Right atrium auricular region (tissue), 2 donors: ENCODE results near the gene RAB2B. TPM values are rescaled to one million over a fixed set of nuclear protein-coding genes. Genes with fewer than 3 reads are reported as not detected.
"Not testable (repeated sequence)": the region's sequence is repeated elsewhere in the genome, so short reads cannot be mapped to it uniquely, and the experiment has no call there.

Experiments used
- DNase-seq: peaks from one replicate; pipeline ENCODE4 v3.0.0-alpha.2; 2019; ENCODE audit warnings: low spot score
- H3K27ac ChIP-seq, 2 donors: fragments of 200-600 bp; sonication (generic); 1 replicate in 1 of 2; 2 replicates in 1 of 2; pipeline ENCODE4 v1.5.1; 2016 to 2019
- H3K27me3 ChIP-seq, 2 donors: fragments of 200-600 bp; sonication (generic); one replicate each; pipeline versions ENCODE4 v1.5.1 to v1.6.0; 2017 to 2019
- H3K36me3 ChIP-seq: fragments of 200-600 bp; sonication (generic); one replicate; pipeline ENCODE4 v1.5.1; 2016
- H3K4me1 ChIP-seq, 2 donors: fragments of 200-600 bp; sonication (generic); one replicate each; pipeline versions ENCODE4 v1.5.1 to v1.6.0; 2017 to 2019
- H3K4me3 ChIP-seq, 2 donors: fragments of 200-600 bp; sonication (generic); 1 replicate in 1 of 2; 2 replicates in 1 of 2; pipeline ENCODE4 v1.5.1; 2017 to 2019; ENCODE audit warnings: mild to moderate bottlenecking in 1 of 2, moderate library complexity in 1 of 2
- H3K9me3 ChIP-seq, 2 donors: fragments of 200-600 bp; sonication (generic); one replicate each; pipeline ENCODE4 v1.5.1; 2019
- total RNA-seq, 2 donors: library from RNA; depleted of rRNA; stranded (reverse); fragments of >200 nt; gene quantifications; one replicate each; pipeline ENCODE4 v1.1.0, GENCODE V29; 2016
- TF ChIP-seq, protein P1 (sequence below), 2 donors: fragments of 200-600 bp; sonication (generic); IDR thresholded peaks; one replicate each; pipeline ENCODE4 v1.5.1; 2019; ENCODE audit warnings: antibody characterized with exemption in 2 of 2

RAB2B gene
- total RNA-seq, 2 donors from 2014 or later: 11.8 to 22.2 TPM

GRCh38 chr14:21449899-21450216, 26.9 kb downstream of the RAB2B start:
- Histone ChIP-seq H3K9me3 (no peaks in the 10 kb centered on the region), H3K4me1 (peaks cover 0 to 8% of the 10 kb centered on the region in 2 donors), H3K36me3 (no peaks in the 10 kb centered on the region), H3K27me3 (no peaks in the 10 kb centered on the region), H3K27ac (no peak overlapping the region), H3K4me3 (no peak overlapping the region)
- DNase-seq: no peak
- TF ChIP-seq, protein P1, sequence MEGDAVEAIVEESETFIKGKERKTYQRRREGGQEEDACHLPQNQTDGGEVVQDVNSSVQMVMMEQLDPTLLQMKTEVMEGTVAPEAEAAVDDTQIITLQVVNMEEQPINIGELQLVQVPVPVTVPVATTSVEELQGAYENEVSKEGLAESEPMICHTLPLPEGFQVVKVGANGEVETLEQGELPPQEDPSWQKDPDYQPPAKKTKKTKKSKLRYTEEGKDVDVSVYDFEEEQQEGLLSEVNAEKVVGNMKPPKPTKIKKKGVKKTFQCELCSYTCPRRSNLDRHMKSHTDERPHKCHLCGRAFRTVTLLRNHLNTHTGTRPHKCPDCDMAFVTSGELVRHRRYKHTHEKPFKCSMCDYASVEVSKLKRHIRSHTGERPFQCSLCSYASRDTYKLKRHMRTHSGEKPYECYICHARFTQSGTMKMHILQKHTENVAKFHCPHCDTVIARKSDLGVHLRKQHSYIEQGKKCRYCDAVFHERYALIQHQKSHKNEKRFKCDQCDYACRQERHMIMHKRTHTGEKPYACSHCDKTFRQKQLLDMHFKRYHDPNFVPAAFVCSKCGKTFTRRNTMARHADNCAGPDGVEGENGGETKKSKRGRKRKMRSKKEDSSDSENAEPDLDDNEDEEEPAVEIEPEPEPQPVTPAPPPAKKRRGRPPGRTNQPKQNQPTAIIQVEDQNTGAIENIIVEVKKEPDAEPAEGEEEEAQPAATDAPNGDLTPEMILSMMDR (IDR thresholded peaks at IDR 0.05): no peak

GRCh38 chr14:21442657-21443056, 34.1 kb downstream of the RAB2B start:
- H3K9me3 ChIP-seq, H3K4me1 ChIP-seq, H3K36me3 ChIP-seq, H3K27me3 ChIP-seq, H3K4me3 ChIP-seq, H3K27ac ChIP-seq, DNase-seq: not testable (repeated sequence)

DNA sequence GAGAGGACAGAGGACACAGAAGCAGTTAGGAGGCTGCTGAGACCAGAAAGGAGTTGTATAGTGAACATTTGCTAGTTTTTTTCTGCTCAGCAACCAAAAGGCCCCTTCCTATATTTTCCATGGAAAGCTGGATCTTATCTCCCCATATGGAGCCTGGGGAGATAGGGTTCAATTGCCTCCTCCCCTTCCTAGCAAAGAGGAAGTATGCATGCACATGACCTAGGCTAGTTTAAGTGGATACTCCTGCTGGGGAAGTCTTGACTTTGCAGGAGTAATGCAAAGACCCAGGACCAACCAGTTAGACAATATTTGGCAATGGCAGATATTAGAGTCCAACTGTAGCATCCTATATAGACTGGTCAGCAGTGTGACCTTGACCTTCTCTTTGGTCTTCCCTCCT, 35.9 kb downstream of the RAB2B start:
- no peaks in the 10 kb centered on the region for H3K27me3 ChIP-seq

DNA sequence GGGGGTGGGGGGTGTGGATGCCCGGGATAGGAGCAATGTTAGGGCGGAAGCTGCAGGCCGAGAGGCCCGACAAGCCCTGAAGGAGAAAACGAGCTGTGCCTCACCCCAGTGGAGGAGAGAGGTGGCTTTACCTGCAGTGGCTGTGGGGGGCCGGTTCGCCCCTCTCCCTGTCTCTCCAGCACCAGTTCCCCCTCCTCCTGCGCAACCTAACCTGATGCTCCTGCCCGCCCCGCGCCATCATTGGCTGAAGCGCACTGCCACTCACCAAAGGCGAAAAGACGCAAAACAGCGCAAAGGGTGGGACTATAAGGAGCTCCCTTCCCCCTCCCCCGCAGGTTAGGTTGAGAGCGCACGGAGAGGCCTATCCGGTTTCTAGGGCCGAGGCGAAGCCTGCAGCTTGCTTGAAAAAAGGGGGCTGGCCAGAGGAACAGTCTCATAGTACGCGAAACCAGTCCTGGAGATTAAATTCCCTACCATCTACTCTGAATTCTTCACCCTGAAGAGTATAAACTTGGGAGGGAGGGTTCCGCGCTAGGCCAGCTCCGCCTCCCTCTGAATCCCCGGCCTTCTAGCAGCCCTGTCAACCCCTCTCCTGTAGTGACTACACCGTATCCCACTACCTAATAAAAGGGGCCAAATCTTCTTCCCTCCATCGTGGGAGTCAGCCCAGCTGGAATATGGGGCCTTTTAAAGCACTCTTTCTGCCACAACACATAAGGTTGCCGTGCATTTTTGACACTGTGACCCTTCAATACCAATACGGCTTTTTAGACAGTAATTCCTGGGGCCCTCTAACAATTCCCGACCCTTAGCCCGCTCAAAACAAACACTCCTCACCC, 39.5 kb downstream of the RAB2B start:
- Histone ChIP-seq H3K4me3 (peak overlapping the region; percentile 84 to 91), H3K4me1 (peaks cover 0 to 23% of the 10 kb centered on the region in 2 donors), H3K27me3 (no peaks in the 10 kb centered on the region), H3K27ac (peak overlapping the region; percentile 87), H3K9me3 (no peaks in the 10 kb centered on the region), H3K36me3 (no peaks in the 10 kb centered on the region)
- TF ChIP-seq, protein P1 (IDR thresholded peaks at IDR 0.05): no peak
- DNase-seq: peak; percentile 97

More for the DNA sequence above, 35.9 kb downstream of the RAB2B start:
- Histone ChIP-seq H3K27ac (no peak overlapping the region), H3K36me3 (no peaks in the 10 kb centered on the region), H3K9me3 (no peaks in the 10 kb centered on the region), H3K4me3 (no peak overlapping the region), H3K4me1 (peaks cover 0 to 17% of the 10 kb centered on the region in 2 donors)
- TF ChIP-seq, protein P1 (IDR thresholded peaks at IDR 0.05): no peak
- DNase-seq: no peak

- TF ChIP-seq, protein P1 (IDR thresholded peaks at IDR 0.05): no peak
- Histone ChIP-seq H3K4me3 (peak overlapping the region; percentile 84 to 91), H3K27ac (peak overlapping the region; percentile 87), H3K27me3 (no peaks in the 10 kb centered on the region), H3K4me1 (peaks cover 0 to 23% of the 10 kb centered on the region in 2 donors), H3K36me3 (peaks cover 2% of the 10 kb centered on the region), H3K9me3 (no peaks in the 10 kb centered on the region)
- no peak for DNase-seq
Measured at GRCh38 chr14:21436567-21437062, 40.1 kb downstream of the RAB2B start.

DNA sequence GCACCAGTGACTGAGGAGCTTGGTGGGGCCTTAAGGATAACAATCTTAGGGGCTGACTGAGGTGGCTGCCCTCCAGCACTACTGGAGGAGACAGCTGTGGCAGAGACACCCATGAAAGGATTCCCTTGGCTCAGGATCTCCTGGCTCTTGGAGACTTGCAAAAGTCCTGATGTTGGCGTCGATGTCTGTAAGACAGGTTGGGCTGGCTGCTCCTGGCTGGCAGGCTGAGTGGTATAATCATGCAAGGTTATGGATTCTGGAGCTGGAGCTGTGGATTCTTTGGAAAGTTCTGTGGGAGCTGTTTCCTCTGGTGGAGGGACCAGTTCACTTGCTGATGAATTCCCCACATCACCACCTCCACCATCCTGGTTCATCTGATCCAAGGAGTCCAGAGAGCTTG, 45.6 kb downstream of the RAB2B start:
- no peaks in the 10 kb centered on the region for H3K9me3 ChIP-seq
- no peaks in the 10 kb centered on the region for H3K27me3 ChIP-seq
- H3K4me3 ChIP-seq: no peak overlapping the region
- H3K4me1 ChIP-seq: peaks cover 0 to 15% of the 10 kb centered on the region in 2 donors
- TF ChIP-seq, protein P1 (IDR thresholded peaks at IDR 0.05): no peak
- H3K36me3 ChIP-seq: peaks cover 53% of the 10 kb centered on the region
- no peak for DNase-seq
- H3K27ac ChIP-seq: no peak overlapping the region
